ENCODE measurements around the gene HEATR5B. TPM values are rescaled to one million over a fixed set of nuclear protein-coding genes. Genes with fewer than 3 reads are reported as not detected.

Gene HEATR5B
- total RNA-seq, 2 donors from 2014 or later: 23.2 to 23.9 TPM

DNA sequence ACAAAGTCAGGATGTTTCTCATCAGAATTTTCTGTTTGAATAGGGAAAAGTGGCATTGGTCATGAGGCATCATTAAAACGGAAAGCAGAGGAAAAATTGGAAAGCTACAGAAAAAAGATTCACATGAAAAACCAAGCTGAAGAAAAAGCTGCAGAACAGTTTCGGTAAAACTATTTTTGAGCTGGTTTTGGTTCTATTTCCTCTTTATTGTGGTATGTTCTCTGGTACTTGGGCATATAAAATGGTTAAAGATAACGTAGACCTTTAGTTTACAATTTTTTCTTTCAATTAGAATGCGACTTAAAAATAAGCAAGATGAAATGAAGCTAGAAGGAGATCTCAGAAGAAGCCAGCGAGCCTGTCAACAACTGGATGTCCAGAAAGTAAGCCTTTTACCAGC, 7.7 kb upstream of the HEATR5B start:
- Mint-ChIP-seq H3K9me3 (no peaks in the 10 kb centered on the region), H3K4me3 (no peak overlapping the region), H3K4me1 (no peaks in the 10 kb centered on the region), H3K27me3 (no peaks in the 10 kb centered on the region), H3K27ac (no peak overlapping the region), H3K36me3 (ENCODE audit: low read depth) (peaks cover 96% of the 10 kb centered on the region)
- ATAC-seq (replicated peaks): no peak

DNA sequence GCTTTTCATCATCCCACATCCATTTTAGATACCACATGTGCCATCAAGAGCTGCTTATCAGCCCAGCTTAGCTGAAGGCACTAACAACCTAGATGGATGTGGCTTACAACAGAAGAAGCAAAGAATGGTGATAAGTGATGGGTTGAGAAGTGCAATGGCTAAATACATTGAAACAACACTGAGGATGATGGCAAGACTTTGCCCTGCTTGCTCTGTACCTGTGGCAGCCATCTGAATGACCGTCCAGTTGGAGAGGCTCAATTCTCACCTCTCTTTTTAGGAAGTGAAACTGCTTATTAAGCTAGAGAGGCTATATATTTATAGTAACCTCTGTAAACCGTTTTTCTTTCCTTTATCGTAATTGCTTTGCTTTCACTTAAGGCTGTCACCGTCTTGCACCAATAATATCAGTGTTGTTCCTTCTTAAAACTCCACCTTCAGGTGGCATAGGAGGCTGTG, 5.9 kb upstream of the HEATR5B start:
- ATAC-seq (replicated peaks): no peak
- Mint-ChIP-seq H3K4me3 (no peak overlapping the region), H3K27ac (no peak overlapping the region), H3K27me3 (no peaks in the 10 kb centered on the region), H3K9me3 (no peaks in the 10 kb centered on the region), H3K4me1 (no peaks in the 10 kb centered on the region), H3K36me3 (ENCODE audit: low read depth) (peaks cover 78% of the 10 kb centered on the region)

DNA sequence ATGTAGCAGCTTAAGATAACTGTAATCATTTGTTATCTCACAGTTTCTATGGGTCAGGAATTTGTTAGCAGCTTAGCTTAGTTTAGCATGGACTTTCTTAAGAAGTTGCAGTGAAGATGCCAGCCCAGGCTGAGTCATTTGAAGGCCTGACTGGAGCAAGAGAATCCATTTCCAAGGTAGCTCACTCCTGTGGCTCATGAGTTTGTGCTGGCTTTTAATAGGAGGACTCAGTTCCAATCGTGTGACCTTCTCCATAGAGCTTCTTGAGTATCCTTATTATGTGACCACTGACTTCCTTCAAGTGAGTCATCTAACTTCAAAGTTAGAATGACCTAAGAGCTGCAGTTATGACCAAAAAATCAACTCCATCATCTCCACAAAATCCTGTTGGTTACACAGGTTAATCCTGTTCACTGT, 1.6 kb upstream of the HEATR5B start:
- Mint-ChIP-seq H3K9me3 (peaks cover 3% of the 10 kb centered on the region), H3K4me3 (no peak overlapping the region), H3K4me1 (peaks cover 12% of the 10 kb centered on the region), H3K27me3 (no peaks in the 10 kb centered on the region), H3K36me3 (ENCODE audit: low read depth) (peaks cover 53% of the 10 kb centered on the region), H3K27ac (no peak overlapping the region)
- ATAC-seq (replicated peaks): peak; percentile 29

DNA sequence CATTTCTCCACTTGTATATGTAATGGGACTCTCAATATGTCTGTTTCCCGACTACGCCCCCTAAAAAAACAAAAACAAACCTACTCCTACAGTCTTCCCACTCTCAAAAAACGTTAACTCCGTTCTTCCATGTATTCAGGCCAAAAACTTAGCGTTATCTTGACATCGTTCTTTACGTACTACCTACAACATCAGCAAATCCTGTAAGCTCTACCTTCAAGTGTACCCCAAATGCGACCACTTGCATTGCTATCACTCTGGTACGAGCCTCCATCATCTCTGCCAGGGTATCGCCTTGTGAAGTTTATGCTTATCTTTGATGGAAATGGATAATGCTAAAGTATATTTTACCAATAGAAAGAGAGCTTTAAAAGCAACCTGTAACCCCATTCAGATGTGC, 625 bp upstream of the HEATR5B start:
- H3K27me3 Mint-ChIP-seq: no peaks in the 10 kb centered on the region
- H3K4me1 Mint-ChIP-seq: peaks cover 21% of the 10 kb centered on the region
- peaks cover 53% of the 10 kb centered on the region for H3K36me3 Mint-ChIP-seq (ENCODE audit: low read depth)
- H3K4me3 Mint-ChIP-seq: no peak overlapping the region
- no peak for ATAC-seq (replicated peaks)
- peaks cover 3% of the 10 kb centered on the region for H3K9me3 Mint-ChIP-seq
- H3K27ac Mint-ChIP-seq: no peak overlapping the region

DNA sequence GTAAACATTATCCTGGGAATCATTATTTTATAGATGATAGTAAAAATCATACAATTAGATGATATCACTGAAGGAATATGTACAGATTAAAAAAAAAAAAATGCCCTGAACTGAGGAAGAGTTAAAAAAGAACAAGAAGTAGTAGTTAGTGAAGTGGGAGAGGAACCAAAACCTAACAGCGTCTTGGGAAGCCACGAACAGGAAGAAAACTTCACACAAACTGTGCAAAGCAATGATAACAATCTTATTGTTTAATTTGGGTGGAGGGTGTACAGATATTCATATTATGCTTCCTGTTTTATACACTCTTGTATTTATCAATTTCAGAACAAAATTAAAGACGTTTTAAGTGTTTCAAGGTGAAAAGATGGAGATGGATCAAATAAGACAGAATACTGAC, 3.5 kb downstream of the HEATR5B start:
- peaks cover 31% of the 10 kb centered on the region for H3K4me1 Mint-ChIP-seq
- no peaks in the 10 kb centered on the region for H3K27me3 Mint-ChIP-seq
- no peak for ATAC-seq (replicated peaks)
- H3K27ac Mint-ChIP-seq: peak overlapping the region; percentile 65
- no peak overlapping the region for H3K4me3 Mint-ChIP-seq
- peaks cover 3% of the 10 kb centered on the region for H3K9me3 Mint-ChIP-seq
- peaks cover 66% of the 10 kb centered on the region for H3K36me3 Mint-ChIP-seq (ENCODE audit: low read depth)

DNA sequence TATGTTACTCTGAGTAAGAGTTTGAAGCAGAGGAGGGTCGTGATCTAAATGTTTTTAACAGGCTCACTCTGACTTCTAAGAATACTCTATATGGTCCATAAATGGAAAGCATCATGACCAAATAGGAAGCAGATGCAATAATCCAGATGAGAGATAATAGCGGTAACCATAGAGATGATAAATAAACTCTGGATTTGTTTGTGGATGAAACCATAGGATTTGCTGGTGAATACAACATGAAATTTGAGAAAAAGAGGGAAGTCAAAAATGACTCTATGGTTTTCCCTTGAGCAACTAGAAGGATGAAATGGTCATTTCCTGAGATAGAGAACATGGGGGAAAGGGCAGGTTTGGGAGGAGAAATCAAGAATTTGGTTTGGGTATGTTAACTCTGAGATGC, 3.9 kb downstream of the HEATR5B start:
- peaks cover 3% of the 10 kb centered on the region for H3K9me3 Mint-ChIP-seq
- no peaks in the 10 kb centered on the region for H3K27me3 Mint-ChIP-seq
- H3K27ac Mint-ChIP-seq: peak overlapping the region; percentile 65
- H3K4me3 Mint-ChIP-seq: no peak overlapping the region
- H3K4me1 Mint-ChIP-seq: peaks cover 31% of the 10 kb centered on the region
- H3K36me3 Mint-ChIP-seq (ENCODE audit: low read depth): peaks cover 71% of the 10 kb centered on the region
- ATAC-seq (replicated peaks): no peak

DNA sequence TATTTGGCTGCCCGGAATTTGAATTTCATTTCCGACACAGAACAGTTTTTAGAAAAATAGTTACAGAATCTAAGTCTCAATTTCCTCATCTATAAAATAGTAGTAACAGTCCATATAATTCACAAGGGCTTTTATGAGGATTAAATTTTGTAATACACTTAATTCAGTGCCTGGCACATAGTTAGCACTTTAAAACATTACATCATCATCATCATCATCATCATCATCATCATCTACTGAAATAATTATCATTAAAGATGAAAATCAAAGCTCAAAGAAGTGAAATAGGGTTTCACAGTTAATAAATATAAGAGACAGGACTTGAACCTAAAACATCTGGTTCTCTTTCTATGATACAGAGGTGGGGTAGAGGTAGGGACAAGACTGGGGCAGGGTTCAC, 13.2 kb downstream of the HEATR5B start:
- no peak overlapping the region for H3K4me3 Mint-ChIP-seq
- peaks cover 94% of the 10 kb centered on the region for H3K36me3 Mint-ChIP-seq (ENCODE audit: low read depth)
- peaks cover 22% of the 10 kb centered on the region for H3K4me1 Mint-ChIP-seq
- H3K27me3 Mint-ChIP-seq: no peaks in the 10 kb centered on the region
- H3K9me3 Mint-ChIP-seq: no peaks in the 10 kb centered on the region
- no peak for ATAC-seq (replicated peaks)
- H3K27ac Mint-ChIP-seq: no peak overlapping the region

DNA sequence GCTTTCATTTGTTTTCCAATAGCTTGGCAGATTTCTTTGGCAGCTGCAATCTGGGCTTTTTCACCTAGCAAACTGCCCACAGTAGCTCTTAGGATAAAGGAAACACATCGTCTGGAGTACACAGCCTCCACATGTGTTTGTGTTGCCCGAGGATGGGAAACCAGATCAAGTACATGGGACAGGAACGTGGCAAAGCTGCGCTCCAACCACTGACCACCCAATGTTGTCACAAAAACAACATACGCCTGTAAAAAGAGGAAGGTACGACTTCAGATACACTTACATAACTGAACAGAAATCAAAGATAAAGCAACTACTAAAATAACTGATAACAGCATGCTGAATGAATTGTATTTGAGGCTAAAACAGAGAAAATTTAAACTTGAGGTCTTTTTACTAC, 15.5 kb downstream of the HEATR5B start:
- H3K27ac Mint-ChIP-seq: no peak overlapping the region
- H3K27me3 Mint-ChIP-seq: no peaks in the 10 kb centered on the region
- H3K4me1 Mint-ChIP-seq: peaks cover 15% of the 10 kb centered on the region
- H3K9me3 Mint-ChIP-seq: no peaks in the 10 kb centered on the region
- ATAC-seq (replicated peaks): no peak
- peaks cover 94% of the 10 kb centered on the region for H3K36me3 Mint-ChIP-seq (ENCODE audit: low read depth)
- no peak overlapping the region for H3K4me3 Mint-ChIP-seq

DNA sequence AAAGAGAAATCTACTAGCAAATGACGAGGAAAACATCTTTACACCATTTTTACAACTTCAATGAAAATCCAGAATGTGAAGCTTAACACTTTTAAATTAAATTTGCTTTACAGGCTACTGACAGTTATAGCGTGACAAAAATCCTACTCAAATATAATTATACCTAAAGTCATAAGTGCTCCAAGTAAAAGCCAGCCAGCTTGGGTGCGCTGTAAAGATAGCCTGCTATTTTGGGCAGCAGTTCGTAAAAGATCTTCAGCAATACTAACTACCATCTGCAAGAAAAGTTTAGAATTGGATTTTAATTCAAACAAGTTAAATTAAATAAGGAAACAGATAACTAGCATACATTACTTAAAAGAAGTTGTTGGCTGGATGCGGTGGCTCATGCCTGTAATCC, 22.4 kb downstream of the HEATR5B start:
- H3K4me3 Mint-ChIP-seq: no peak overlapping the region
- H3K27me3 Mint-ChIP-seq: no peaks in the 10 kb centered on the region
- no peaks in the 10 kb centered on the region for H3K9me3 Mint-ChIP-seq
- ATAC-seq (replicated peaks): no peak
- H3K4me1 Mint-ChIP-seq: no peaks in the 10 kb centered on the region
- H3K36me3 Mint-ChIP-seq (ENCODE audit: low read depth): peaks cover 98% of the 10 kb centered on the region
- H3K27ac Mint-ChIP-seq: no peak overlapping the region

DNA sequence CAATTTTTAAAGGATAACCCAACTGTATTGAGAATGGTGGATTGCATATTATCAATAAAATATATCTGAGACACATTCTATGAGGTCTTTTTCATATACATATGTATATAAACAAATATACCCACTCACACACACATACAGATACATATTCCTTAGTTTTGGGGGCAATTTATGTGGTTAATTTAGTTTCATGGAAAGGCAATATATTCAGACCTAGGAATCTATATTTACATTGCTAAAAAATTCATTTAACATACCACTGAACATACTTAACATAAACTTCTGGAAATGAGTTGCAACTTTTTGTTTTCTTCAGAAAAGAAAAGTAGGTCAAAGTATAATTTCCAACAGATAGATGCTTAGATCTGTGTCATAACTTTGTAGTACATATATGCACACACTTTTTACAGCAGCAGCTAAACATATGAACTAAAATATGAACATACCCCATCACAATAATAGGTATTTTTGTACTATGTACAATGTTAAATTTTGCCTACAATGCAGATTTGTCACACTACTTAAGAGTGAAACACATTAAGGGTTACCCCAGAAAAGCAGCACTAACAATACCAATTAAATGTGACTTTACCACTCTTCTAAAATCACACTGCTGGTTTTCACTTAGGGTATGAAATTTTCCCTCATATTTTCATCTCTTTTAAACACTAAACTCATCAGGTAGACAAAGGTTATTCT, 23.0 kb downstream of the HEATR5B start:
- no peak for ATAC-seq (replicated peaks)
- H3K27ac Mint-ChIP-seq: no peak overlapping the region
- H3K4me3 Mint-ChIP-seq: no peak overlapping the region
- no peaks in the 10 kb centered on the region for H3K27me3 Mint-ChIP-seq
- no peaks in the 10 kb centered on the region for H3K9me3 Mint-ChIP-seq
- no peaks in the 10 kb centered on the region for H3K4me1 Mint-ChIP-seq
- H3K36me3 Mint-ChIP-seq (ENCODE audit: low read depth): peaks cover 98% of the 10 kb centered on the region

DNA sequence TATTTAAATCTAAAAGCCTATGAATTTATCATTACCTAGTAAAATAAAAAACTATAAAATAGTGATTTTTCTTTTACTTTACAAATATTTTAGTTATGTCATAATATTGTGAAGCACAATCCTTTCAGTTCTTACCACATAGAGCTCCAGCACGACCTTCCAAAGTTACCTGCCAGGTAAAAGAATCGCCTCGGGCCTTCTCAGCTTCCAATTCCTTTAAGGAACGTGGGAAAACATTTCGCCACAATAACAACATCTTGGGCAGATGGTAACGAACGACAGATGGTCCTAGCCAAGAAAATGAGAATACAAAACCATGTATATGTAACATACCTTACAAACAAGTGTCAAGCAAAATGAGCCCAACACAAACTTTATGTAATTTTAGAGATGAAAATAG, 23.7 kb downstream of the HEATR5B start:
- Mint-ChIP-seq H3K27ac (no peak overlapping the region), H3K9me3 (no peaks in the 10 kb centered on the region), H3K36me3 (ENCODE audit: low read depth) (peaks cover 98% of the 10 kb centered on the region), H3K27me3 (no peaks in the 10 kb centered on the region), H3K4me3 (no peak overlapping the region), H3K4me1 (no peaks in the 10 kb centered on the region)
- ATAC-seq (replicated peaks): no peak

DNA sequence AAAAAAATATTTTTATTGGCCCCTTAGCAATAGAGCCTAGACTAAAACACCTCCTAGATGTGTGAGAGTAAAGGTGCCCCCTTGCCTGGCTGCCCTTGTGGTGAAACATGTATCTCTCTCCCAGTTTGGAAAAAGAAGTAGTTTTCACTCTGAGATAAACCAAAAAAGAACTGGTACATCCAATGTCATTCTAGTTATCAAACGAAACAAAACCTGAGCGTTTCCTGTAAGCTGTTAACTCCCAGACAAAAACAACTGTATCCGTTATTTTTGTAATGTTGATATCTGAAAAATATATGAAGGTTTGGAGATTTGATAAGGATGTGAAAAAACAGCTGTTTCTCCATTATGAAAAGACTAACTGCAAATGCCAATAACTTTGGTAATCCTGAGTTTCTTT, 24.3 kb downstream of the HEATR5B start:
- no peaks in the 10 kb centered on the region for H3K27me3 Mint-ChIP-seq
- ATAC-seq (replicated peaks): no peak
- no peaks in the 10 kb centered on the region for H3K9me3 Mint-ChIP-seq
- H3K4me1 Mint-ChIP-seq: no peaks in the 10 kb centered on the region
- H3K4me3 Mint-ChIP-seq: no peak overlapping the region
- peaks cover 98% of the 10 kb centered on the region for H3K36me3 Mint-ChIP-seq (ENCODE audit: low read depth)
- no peak overlapping the region for H3K27ac Mint-ChIP-seq

DNA sequence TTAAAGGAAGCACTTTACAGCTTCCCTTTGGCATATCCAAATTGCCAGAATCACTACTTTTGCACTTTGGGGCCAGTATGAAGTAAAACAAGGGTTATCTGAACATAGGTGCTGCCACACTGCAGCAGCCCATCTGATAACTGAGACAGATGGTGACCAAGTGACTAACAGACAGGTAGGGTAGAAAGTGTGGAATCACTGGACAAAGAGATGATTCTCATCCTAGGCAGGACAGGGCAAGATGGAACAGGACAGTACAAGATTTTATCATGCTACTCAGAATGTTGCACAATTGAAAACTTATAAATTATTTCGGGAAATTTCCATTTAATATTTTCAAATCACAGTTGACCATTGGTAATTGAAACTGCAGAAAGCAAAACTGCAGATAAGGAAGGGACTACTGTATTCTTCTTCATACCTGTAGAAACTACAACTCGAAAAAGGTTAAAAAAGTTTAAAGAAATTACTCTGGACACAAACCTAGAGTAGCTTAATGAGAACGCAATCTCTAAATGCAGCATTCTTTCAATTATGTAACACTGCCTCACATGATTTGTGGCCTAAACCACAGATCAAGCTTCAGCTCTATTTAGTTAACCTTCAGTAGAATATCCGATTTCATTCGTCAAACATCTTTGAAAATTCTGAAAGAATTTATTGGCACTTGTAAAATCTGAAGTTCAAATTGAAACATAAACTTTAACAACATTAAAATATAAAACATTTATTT, 31.4 kb downstream of the HEATR5B start:
- peak overlapping the region; percentile 14 for H3K27ac Mint-ChIP-seq
- no peaks in the 10 kb centered on the region for H3K4me1 Mint-ChIP-seq
- H3K9me3 Mint-ChIP-seq: no peaks in the 10 kb centered on the region
- H3K27me3 Mint-ChIP-seq: no peaks in the 10 kb centered on the region
- no peak overlapping the region for H3K4me3 Mint-ChIP-seq
- no peak for ATAC-seq (replicated peaks)
- peaks cover 93% of the 10 kb centered on the region for H3K36me3 Mint-ChIP-seq (ENCODE audit: low read depth)

DNA sequence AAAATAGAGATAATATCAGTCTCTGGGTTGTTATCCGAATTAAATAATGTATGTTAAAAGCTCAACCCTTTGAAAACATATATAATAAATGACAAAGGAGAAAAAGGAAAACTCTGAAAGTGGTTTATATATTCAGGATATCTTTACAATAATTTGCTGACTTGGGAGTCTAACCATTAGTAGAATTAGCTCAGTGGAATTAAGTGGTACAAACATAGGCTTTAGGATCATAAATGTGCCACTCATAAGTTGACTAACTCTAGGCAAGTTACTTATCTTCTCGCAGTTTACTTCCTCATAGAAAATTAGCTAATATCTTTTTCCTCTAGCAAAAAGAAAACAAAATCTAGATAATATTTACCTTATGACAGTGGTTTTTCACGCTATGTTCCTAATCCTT, 44.6 kb downstream of the HEATR5B start:
- H3K36me3 Mint-ChIP-seq (ENCODE audit: low read depth): peaks cover 57% of the 10 kb centered on the region
- H3K4me1 Mint-ChIP-seq: no peaks in the 10 kb centered on the region
- H3K27ac Mint-ChIP-seq: no peak overlapping the region
- no peak for ATAC-seq (replicated peaks)
- no peaks in the 10 kb centered on the region for H3K27me3 Mint-ChIP-seq
- no peaks in the 10 kb centered on the region for H3K9me3 Mint-ChIP-seq
- no peak overlapping the region for H3K4me3 Mint-ChIP-seq

DNA sequence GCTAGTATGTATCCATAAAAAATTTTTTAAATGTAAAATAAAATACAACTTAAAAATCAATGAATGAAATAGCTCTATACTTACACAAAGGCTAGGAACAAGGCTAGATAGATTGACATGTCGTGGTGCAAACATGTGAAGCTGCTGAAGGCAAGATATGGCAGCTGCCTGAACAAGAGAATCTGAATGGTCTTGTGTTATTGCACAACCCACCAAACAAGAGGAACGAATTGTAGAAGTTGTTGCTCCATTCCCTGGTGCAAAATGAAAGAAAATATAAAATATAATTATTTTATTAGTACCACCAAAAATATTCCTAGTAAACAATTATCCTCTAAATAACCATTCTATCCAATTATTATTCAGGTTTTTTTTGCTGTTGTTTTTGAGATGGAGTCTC, 46.4 kb downstream of the HEATR5B start:
- H3K4me3 Mint-ChIP-seq: no peak overlapping the region
- no peaks in the 10 kb centered on the region for H3K9me3 Mint-ChIP-seq
- no peaks in the 10 kb centered on the region for H3K4me1 Mint-ChIP-seq
- H3K27ac Mint-ChIP-seq: no peak overlapping the region
- peaks cover 45% of the 10 kb centered on the region for H3K36me3 Mint-ChIP-seq (ENCODE audit: low read depth)
- no peak for ATAC-seq (replicated peaks)
- no peaks in the 10 kb centered on the region for H3K27me3 Mint-ChIP-seq
